Nephron progenitor cell (in vitro differentiated cells): Measurements from ENCODE around the gene ZNF839.
"Not testable (repeated sequence)": the region's sequence is repeated elsewhere in the genome, so short reads cannot be mapped to it uniquely, and the experiment has no call there.

Experiments
- DNase-seq: peaks from one replicate; pipeline ENCODE4 v3.0.0; 2021
- H3K27ac Mint-ChIP-seq: 2 replicates; pipeline ENCODE4 v1.8.0; 2021; ENCODE audit warnings: mild to moderate bottlenecking, moderate library complexity, mixed read lengths
- H3K27me3 Mint-ChIP-seq: 2 replicates; pipeline ENCODE4 v1.8.0; 2021; ENCODE audit warnings: mild to moderate bottlenecking, low read depth, mixed read lengths; ENCODE audit not compliant: poor library complexity
- H3K36me3 Mint-ChIP-seq: 2 replicates; pipeline ENCODE4 v1.8.0; 2021; ENCODE audit warnings: low read depth, mixed read lengths
- H3K4me1 Mint-ChIP-seq: 2 replicates; pipeline ENCODE4 v1.8.0; 2021; ENCODE audit warnings: mixed read lengths
- H3K4me3 Mint-ChIP-seq: 2 replicates; pipeline ENCODE4 v1.8.0; 2021; ENCODE audit warnings: mild to moderate bottlenecking, moderate library complexity, mixed read lengths
- H3K9me3 Mint-ChIP-seq: 2 replicates; pipeline ENCODE4 v1.8.0; 2021; ENCODE audit warnings: mild to moderate bottlenecking, moderate library complexity, mixed read lengths
- CTCF ChIP-seq: fragments of 200-600 bp; sonication (generic); IDR thresholded peaks from 2 replicates; pipeline ENCODE4 v1.5.0; 2021; ENCODE audit warnings: antibody characterized with exemption

The ZNF839 gene

GRCh38 chr14:102288139-102288538 is 31.4 kb upstream of the ZNF839 start:
- H3K4me1 Mint-ChIP-seq, result peaks cover 7% of the 10 kb centered on the region

DNA sequence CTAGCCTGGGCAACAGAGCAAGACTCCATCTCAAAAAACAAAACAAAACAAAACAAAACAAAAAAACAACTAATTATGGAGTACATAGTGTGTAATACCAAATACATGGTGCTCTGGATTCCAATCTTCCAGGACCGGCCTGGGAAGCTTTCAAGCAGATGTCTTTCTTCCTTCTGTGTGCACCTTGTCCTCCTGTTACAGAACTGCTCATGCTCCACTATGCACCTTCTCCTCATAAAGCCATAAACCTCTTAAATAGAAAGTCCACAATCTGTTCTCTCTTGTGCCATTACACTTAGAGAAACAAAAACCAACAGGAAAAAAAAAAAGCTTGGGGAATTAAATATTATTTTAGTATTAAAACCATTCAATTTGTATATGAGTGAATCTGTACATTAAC is 27.1 kb upstream of the ZNF839 start:
- Mint-ChIP-seq H3K4me1 (peaks cover 7% of the 10 kb centered on the region), H3K4me3 (no peak overlapping the region), H3K27me3 (no peaks in the 10 kb centered on the region), H3K36me3 (peaks cover 4% of the 10 kb centered on the region), H3K27ac (no peak overlapping the region), H3K9me3 (peaks cover 4% of the 10 kb centered on the region)
- no peak for DNase-seq
- no peak for TF ChIP-seq CTCF

More at GRCh38 chr14:102288139-102288538, 31.4 kb upstream of the ZNF839 start:
- DNase-seq, result no peak
- Mint-ChIP-seq H3K4me3 (no peak overlapping the region), H3K27me3 (no peaks in the 10 kb centered on the region), H3K36me3 (peaks cover 4% of the 10 kb centered on the region), H3K9me3 (peaks cover 4% of the 10 kb centered on the region), H3K27ac (no peak overlapping the region)
- TF ChIP-seq CTCF, result no peak

- DNase-seq, result no peak
- Mint-ChIP-seq H3K4me1 (peaks cover 7% of the 10 kb centered on the region), H3K9me3 (peaks cover 6% of the 10 kb centered on the region), H3K4me3 (no peak overlapping the region), H3K27ac (no peak overlapping the region), H3K27me3 (no peaks in the 10 kb centered on the region), H3K36me3 (peaks cover 7% of the 10 kb centered on the region)
- no peak for TF ChIP-seq CTCF
Measured at GRCh38 chr14:102293781-102294180, 25.8 kb upstream of the ZNF839 start.

DNA sequence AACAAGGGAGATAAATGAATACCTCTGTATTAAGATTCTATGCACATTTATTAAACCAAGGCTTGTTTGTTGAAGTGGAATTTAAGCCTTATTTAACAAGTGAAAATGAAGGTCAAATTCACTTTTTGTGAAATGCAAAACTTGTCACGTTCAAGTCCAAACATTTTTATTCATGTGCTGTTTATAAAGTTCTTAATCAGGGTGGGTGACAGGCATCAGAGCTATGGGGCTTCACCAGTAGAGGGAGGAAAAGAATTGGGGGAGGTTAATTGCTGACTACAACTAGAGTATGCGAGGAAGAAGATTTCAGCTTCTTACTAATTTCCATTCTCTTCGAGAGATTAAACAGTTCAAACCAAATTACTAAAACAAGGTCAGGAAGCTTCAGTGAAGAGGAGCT is 24.3 kb upstream of the ZNF839 start:
- TF ChIP-seq CTCF, result no peak
- no peak overlapping the region for H3K27ac Mint-ChIP-seq
- DNase-seq, result no peak
- peaks cover 6% of the 10 kb centered on the region for H3K9me3 Mint-ChIP-seq
- H3K36me3 Mint-ChIP-seq, result peaks cover 8% of the 10 kb centered on the region
- no peak overlapping the region for H3K4me3 Mint-ChIP-seq
- H3K27me3 Mint-ChIP-seq, result peaks cover 4% of the 10 kb centered on the region
- peaks cover 7% of the 10 kb centered on the region for H3K4me1 Mint-ChIP-seq

DNA sequence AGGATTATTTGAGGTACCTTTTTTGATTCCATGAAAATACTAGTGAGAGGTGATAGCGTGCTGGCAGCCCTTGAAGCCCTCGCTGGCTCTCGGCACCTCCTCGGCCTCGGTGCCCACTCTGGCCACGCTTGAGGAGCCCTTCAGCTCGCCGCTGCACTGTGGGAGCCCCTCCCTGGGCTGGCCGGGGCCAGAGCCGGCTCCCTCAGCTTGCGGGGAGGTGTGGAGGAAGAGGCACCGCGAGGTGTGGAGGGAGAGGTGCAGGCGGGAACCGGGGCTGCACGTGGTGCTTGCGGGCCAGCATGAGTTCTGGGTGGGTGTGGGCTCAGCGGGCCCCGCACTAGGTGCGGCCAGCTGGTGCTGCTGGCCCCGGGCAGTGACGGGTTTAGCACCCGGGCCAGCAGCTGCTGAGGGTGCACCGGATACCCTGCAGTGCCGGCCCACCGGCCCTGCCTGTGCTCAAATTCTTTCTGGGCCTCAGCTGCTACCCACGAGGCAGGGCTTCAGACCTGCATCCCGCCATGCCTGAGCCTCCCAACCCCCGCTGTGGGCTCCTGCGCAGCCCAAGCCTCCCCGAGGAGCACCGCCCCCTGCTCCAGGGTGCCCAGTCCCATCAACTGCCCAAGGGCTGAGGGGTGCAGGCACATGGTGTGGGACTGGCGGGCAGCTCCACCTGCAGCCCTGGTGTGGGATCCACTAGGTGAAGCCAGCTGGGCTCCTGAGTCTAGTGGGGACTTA is 21.9 kb upstream of the ZNF839 start:
- H3K36me3 Mint-ChIP-seq, result peaks cover 8% of the 10 kb centered on the region
- peaks cover 13% of the 10 kb centered on the region for H3K4me1 Mint-ChIP-seq
- no peak for DNase-seq
- TF ChIP-seq CTCF, result no peak
- no peak overlapping the region for H3K4me3 Mint-ChIP-seq
- H3K9me3 Mint-ChIP-seq, result peaks cover 6% of the 10 kb centered on the region
- H3K27me3 Mint-ChIP-seq, result peaks cover 4% of the 10 kb centered on the region
- H3K27ac Mint-ChIP-seq, result no peak overlapping the region

DNA sequence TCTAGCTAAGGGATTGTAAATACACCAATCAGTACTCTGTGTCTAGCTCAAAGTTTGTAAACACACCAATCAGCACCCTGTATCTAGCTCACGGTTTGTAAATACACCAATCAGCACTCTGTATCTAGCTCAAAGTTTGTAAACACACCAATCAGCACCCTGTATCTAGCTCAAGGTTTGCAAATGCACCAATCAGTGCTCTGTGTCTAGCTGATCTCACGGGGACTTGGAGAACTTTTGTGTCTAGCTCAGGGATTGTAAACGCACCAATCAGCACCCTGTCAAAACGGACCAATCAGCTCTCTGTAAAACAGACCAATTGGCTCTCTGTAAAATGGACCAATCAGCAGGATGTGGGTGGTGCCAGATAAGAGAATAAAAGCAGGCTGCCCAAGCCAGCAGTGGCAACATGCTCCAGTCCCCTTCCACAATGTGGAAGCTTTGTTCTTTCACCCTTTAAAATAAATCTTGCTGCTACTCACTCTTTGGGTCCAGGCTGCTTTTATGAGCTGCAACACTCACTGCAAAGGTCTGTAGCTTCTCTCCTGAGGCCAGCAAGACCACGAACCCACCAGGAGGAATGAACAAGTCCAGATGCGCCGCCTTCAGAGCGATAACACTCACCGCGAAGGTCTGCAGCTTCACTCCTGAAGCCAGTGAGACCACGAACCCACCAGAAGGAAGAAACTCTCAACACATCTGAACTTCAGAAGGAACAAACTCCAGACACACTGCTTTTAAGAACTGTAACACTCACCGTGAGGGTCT is 21.1 kb upstream of the ZNF839 start:
- not testable (repeated sequence) for H3K4me3 Mint-ChIP-seq, DNase-seq, H3K27me3 Mint-ChIP-seq, H3K27ac Mint-ChIP-seq, H3K9me3 Mint-ChIP-seq, H3K36me3 Mint-ChIP-seq
- H3K4me1 Mint-ChIP-seq, result peaks cover 19% of the 10 kb centered on the region
